Activated T-cell treated with anti-CD3 and anti-CD28 coated beads for 48 hours (primary cell): ENCODE results near the gene FAM20A.
"Not testable (repeated sequence)": the region's sequence is repeated elsewhere in the genome, so short reads cannot be mapped to it uniquely, and the experiment has no call there.

Experiments
- DNase-seq: peaks from one replicate; pipeline ENCODE4 v3.0.0-alpha.2; 2020; ENCODE audit warnings: low read depth

Gene FAM20A

DNA sequence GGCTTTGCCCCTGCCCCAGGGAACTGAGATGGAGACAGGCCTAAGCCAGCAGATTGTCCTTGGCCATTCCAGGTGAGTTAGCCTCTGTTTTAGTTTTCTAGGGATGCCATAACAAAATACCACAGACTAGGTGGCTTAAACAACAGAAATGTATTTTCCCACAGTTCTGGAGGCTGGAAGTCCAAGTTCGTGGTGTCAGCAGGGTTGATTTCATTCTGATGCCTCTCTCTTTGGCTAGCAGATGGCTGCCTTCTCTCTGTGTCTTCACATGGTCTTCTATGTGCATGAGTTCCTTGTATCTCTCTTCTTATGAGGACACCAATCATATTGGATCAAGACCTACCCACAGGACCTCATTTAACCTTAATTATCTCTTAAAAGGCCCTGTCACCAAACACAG is 12.8 kb downstream of the FAM20A start:
- no peak for DNase-seq

DNA sequence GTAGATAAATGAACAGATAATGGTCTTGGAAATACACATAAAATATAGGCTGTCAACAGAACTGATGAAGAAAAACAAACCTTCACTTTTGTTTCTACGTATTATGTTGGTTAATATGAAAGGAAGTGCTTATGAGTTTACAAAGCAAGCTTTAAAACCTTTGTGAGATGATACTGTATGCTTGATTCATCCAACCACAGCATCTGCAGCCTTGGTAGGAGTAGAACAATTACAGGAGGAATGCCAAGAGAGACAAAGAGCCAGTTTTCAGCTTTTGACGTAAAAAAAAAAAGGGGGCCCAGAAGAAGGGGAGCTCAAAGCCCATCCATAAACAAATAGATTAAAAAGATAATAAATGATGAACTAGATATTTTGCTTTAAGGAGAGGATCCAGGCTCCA is 13.3 kb downstream of the FAM20A start:
- no peak for DNase-seq

DNA sequence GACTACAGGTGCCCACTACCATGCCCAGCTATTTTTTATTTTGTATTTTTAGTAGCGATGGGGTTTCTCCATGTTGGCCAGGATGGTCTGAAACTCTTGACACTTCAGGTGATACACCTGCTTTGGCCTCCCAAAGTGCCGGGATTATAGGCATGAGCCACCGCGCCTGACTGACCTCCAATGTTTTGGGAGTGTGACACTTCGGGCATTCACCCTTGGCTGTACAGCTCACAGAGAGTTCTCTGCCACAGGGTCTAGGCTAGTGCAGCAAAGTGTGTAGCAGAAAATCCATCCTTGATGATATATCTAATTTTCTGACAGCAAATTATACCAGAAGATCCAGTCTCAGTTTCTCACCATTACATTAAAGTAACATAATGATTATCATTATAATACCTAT is 14.1 kb downstream of the FAM20A start:
- no peak for DNase-seq

DNA sequence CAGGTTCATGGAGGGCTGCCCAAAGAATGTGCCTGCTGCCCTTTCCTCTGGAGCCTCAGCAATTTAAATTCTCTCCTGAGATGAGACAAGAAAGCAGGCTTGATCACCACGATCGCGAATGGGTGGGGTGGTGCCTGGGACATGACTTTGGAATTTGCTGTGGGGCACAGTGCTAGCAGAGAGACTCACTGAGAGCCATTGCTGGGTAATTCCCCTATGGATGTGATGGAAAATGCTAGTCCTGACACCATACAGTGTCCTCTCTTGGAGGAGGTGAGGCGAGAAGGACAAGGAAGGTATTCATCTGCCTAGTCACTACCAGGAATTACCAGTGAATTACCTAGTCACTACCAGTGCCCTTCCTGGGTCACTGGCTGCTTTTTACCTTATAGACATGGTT is 15.5 kb downstream of the FAM20A start:
- DNase-seq: no peak

DNA sequence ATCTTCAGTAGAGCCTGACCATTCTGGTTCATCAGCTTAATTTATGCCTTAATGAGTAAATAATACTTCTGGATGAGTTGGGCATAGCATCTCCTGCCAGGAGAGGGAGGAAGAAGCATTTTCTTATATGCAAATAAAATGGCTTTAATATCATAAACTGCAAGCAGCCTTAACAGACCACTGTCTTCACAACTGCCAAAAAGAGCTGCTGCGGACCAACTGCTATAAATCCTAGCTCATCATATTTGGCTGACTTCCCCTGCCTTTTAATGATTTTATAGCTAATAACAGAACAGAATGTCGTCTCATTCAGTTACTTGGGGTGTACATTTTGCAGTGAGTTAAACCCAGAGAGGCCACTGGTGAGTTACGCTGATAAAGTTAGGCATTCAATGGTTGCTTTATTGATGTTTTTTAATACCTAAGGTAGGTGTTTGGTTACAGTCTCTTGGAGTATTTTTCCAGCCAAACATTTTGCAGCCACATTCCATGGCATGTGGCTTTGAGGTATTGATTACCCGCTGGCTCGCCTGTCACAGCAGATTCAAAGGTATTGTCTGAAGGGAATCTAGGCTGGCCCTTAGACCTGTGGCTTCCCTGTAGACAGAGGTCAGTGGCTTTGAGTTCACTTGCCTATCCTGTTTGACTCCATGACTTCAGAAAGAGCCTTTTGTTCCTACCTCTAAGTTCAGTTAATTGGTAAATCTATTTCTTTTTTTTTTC is 16.4 kb downstream of the FAM20A start:
- DNase-seq: no peak

DNA sequence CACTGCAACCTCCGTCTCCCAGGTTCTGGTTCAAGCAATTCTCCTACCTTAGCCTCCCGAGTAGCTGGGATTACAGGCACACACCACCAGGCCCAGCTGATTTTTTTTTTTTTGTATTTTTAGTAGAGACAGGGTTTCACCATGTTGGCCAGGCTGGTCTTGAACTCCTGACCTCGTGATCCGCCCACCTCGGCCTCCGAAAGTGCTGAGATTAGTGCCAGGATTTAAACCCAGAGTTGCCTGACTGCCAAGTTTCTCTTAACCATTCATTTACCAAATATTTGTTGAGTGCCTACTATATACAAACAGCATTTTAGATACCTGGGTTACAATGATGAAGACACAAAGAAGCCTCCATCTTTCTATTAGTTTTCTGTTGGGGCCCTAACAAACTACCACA is 18.3 kb downstream of the FAM20A start:
- DNase-seq: not testable (repeated sequence)

DNA sequence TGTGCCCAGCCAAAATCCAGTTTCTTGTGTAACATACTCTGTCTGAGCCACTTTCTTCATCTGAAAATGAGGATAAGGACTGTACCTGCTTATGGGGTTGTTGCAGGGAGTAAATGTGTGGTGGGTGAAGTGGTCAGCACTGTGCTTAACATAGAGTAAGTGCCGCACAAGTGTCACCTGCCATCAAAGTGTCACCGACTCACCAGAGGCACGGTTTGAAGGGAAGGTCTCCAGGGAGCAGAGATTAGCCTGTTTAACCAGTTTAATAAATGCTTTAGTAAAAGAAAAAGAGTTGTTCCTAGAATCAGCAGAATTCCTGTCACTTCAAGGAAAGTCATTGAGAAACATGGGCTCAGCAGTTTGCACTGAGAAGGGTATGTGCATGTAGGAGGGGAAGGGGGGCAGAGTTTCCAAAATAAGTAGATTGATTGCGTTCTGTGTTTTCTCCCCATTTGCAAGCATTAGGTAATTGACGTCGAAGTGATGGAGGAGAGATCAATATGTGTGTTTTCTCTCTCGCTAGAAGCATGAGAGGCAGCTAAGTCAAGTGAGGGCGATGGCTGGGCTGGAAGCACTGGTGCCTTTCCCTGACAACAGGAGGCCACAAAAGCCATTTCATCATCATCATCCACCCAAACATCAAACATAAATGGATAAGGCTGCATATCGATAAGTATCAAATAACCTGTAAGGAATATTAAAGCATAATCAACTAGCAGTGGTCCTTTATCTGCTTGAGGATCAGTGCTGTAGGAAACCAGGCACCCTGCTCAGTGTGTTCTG is 19.1 kb downstream of the FAM20A start:
- no peak for DNase-seq

DNA sequence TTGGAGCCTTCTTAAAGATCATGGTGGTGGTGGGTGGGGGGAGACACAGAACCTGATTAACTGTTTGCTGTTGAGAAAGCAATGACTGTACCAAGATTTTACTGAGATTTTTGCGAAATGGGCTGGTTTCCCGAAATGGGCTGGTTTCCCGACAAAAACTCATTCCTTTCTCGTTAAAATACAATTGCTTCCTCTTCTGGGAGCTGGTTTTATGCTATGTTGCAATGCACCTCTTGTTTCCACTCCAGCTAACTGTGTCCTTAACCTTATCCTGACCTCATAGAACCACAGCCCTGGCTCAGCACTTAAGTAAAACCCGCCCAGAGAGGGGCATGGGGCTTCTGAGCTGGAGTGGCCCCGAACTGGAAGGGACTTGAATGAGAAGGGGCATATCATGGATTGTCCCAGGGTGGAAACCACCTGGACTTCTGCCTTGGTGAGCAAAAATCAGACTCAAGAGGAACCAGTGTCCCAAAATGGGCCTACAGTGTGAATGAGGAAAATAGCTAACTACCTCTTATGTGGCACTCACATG is 20.9 kb downstream of the FAM20A start:
- no peak for DNase-seq

DNA sequence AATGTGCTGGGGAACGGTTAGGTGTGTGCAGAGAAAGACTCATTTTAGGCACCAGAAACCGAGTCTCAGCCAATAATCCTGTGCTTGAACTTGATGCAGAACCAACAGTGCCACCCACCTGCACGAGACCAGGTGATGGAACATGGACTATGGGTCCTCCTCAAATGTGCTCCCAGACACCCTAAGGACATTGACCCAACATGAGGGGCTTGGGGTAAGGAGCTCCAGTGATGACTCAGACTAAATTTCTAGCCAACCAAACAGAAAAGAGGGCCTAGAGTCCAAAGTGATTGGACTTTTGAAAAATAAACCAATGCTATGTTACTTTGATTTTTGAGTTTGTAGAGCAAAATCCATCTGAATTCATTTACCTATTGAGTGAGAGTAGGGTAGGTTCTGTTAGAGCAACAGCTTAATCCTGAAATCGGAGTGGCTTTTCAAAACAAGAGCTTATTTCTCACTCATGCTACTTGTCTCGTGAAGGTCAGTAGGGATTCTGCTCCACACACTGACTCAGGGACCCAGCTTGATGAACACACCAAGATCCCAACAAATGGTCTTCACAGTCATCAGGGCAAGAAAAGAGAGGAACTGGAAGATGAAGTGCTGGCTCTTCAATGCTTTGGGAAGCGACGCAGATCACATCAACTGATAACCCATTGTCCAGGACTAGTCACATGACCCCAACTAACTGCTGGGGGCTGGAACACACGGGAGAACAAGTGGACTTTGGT is 21.8 kb downstream of the FAM20A start:
- no peak for DNase-seq

DNA sequence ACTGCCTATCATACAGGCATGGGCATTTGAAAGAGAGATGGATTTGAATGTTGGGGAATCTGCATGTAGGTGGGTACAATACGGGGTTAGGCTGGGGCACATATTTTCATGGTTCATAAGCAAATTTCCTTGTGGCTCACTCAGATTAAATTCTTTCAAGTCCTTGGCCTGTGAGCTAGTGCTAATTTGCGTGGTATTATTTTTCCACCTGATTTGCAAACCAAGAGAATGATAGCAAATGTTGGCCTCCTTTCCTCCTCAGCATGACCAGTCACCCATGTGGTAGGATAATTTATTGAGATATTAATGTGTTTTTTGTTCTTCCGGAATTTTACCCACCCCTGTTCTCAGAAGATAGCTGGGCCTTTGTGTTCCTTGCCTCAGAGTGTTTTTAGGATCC is 22.9 kb downstream of the FAM20A start:
- no peak for DNase-seq

DNA sequence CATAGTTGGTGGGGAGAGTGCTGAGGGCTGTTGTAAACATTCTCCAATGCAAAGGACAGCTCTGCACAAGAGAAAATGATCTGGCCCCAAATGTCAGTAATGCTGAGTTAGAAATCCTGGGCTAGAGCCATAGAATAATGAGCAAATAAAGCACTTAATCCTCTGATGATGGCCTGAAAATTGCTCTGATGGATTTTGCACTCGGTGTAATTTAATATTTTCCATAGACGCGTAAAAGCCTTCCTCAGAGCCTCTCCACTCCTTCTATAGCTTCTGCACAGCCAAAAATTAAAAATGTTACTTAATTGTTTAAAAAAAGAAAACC is 23.7 kb downstream of the FAM20A start:
- no peak for DNase-seq

DNA sequence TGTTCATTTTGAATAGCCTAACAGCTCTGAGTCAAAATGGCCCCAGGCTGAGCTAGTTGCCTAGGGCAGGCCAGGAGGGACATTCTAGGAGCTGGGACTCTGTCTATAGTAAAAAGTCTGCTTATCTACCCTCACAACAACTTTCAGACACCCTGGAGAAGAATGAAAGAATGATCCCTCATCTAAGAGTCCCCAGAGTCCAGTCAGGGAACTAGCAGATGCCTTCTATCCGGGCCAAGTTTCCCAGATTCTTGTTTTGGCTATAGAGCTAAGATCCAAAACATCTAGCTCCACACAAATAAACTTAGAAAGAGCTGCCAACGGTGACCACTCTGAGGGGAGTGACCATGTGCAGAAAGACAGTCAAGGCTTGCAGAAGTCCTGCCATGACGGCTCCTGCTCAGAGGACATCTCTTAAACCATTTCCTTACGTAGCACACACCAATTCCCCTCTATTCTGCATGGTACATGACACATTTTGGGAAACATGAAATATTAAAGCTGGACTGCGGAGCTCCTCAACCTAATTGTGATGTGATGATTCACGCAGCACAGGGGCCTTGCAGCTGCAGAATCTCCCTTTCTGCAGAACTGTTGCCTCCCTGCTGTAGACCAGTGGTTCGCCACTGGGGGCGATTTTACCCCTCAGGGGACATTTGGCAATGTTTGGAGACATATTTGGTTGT is 24.2 kb downstream of the FAM20A start:
- DNase-seq: no peak

DNA sequence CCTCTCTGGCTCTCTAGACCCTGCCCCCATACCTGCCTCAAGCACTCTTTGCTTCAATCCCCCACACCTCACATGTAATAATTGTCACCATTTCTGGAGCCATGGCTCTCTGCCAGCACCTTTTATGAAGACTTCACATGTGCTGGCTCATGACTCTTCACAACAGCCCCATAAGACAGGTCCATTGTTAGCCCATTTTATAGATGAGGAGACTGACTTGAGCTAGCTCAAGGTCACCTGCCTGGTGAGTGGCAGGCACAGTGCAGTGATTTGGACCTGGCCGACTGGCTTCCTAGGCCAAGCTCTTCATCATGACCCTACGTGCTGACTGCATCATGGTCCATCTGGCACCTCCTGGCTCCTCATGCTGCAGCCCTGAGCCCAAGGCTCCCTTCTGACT is 25.0 kb downstream of the FAM20A start:
- DNase-seq: no peak

DNA sequence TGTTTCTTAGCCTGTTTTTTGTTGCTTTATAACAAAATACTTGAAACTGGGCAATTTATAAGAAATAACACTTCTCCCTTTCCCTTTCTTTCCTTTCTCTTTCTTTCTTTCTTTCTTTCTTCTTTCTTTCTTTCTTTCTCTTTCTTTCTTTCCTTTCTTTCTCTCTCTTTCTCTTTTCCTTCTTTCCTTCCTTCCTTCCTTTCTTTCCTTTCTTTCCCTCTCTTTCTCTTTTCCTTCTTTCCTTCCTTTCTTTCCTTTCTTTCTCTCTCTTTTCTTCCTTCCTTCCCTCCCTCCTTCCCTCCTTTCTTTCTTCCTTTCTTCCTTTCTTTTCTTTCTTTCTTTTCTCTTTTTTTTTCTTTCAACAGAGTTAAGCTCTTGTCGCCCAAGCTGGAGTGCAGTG is 27.8 kb downstream of the FAM20A start:
- no peak for DNase-seq

DNA sequence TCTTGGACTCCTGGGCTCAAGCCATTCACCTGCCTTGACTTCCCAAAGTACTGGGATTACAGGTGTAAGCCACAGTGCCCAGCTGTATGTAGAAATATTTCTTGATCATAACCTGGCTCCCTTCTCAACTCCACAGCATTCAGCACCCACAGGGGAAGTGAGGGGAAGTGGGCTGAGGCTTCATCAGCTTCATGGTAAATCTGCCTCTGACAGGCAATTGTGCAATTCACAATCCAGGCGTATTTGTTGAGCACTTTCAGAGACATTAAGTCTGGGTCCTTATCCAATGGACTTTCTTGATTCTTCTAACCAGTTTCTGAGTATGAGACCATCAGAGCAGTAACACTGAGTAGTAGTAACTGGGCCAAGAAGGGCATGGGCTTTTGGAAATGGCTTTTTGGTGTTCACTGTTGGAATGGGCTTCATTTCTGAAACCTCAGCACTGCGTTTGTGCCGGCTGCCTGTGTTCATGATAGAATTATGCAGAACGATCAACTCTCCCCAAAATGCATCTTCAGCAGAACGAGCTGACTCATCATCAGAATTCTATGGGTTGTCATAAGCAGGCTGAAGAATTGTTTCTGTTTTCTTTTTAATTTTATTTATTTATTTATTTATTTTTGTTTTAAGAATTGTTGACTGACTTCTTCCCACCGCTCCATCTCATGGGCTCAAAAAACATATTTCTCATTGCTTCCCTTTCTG is 28.9 kb downstream of the FAM20A start:
- DNase-seq: no peak

DNA sequence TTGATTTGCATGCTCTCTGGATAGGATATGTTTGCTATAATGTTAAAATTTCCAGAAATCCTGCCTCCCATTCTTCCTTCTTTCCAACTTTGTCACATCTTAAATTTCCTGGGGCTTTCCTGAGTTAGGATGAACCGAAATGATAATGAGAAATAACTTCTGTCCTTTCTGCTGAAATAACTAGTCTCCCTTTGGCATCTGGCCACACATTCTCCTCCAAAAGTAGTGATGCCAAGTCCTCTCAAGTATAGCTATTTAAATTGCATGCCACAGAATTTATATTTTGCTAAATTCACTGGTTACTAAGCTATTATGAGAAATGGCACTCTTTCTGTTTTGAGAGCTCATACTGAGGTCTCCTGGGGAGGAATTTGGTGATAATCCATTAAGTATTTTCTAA is 30.6 kb downstream of the FAM20A start:
- no peak for DNase-seq

DNA sequence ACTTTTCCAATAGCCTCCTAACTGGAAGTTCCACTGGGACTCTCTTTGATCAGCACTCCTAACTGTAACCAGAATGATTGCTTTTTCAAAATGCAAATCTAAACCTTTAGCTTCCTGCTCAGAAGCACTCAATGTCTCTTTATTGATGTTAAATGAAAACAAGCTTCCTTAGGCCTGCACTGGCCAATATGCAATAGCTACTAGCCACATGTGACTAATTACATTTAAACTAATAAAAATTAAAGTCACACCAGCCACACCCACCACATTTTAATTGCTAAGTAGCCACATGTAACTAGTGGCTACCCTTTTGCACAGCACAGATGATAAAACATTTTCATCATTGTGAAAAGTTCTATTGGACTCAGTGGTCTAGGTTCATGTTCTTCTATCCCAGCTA is 31.8 kb downstream of the FAM20A start:
- no peak for DNase-seq

DNA sequence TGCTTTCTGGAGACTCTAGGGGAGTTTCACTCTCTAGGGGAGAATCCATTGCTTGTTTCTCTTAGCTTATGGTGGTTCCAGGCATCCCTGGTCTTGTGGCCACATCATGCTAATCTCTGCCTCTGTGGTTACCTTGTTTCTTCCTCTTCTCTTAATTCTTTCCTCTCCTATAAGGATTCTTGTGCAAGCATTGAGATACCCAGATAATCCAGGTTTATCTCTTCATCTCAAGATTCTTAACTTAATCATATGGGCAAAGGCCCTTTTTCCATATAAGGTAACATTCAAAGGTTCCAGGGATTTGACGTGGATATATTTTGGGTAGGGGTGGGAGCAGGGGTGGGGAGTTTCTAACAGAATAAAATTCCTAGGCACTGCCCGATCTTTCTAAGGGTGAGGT is 32.6 kb downstream of the FAM20A start:
- DNase-seq: no peak

DNA sequence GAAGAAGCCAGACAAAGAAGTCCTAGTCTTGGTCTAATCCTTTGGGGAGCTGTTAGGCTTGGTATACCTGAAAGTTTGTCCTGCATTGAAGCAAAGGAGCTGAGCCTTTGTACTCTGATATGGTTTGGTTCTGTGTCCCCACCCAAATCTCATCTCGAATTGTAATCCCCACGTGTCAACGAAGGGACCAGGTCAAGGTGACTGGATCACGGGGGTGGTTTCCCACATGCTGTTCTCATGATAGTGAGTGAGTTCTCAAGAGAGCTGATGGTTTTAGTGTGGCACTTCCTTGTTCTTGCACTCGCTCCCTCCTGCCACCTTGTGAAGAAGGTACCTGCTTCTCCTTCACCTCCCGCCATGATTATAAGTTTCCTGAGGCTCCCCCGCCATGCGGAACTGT is 33.6 kb downstream of the FAM20A start:
- DNase-seq: no peak

DNA sequence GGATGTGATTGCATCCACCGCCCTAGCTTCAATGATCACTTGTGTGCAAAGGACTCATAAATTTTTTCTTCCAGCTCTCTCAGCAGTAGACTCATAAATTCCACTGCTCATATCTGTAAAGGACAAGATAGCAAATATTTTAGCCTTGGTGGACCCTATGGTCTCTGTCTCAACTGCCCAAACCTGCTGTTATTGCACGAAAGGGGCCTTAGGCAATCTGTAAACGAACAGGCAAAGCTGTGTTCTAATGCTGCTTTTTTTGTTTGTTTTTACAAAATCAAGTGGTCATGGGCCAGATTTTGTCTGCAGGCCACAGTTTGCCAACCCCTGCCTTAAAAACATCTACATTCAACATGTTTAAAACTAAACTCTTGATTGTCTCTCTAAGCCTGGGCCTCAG is 34.1 kb downstream of the FAM20A start:
- DNase-seq: no peak

DNA sequence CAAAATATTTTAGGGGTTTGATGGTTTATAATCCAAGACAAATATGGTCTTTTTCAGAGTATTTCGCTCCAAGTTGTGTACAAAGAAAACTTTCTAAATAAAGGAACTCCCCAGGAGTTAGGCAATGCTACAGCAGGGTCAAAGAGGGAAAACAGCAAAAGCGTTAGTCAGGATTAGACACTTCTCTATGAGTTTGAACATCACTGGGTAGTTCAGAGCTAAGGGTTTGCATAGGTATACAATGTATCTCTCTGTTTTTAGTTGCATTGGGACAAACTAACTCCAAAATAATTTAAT is 34.8 kb downstream of the FAM20A start:
- DNase-seq: no peak
